Glutamatergic neuron (in vitro differentiated cells): ENCODE measurements around the gene ATP1A3. TPM values are rescaled to one million over a fixed set of nuclear protein-coding genes. Genes with fewer than 3 reads are reported as not detected.

Source experiments
- DNase-seq: peaks from one replicate; pipeline ENCODE4 v3.0.0; 2022
- H3K27ac Mint-ChIP-seq: one replicate; pipeline ENCODE4 v1.8.0; 2020; ENCODE audit warnings: mild to moderate bottlenecking, mixed read lengths, inconsistent platforms; ENCODE audit not compliant: unreplicated experiment
- H3K27me3 Mint-ChIP-seq: one replicate; pipeline ENCODE4 v1.8.0; 2020; ENCODE audit warnings: mild to moderate bottlenecking, moderate library complexity, mixed read lengths, inconsistent platforms; ENCODE audit not compliant: unreplicated experiment
- H3K36me3 Mint-ChIP-seq: one replicate; pipeline ENCODE4 v1.8.0; 2020; ENCODE audit warnings: mild to moderate bottlenecking, mixed read lengths, inconsistent platforms; ENCODE audit not compliant: unreplicated experiment
- H3K4me1 Mint-ChIP-seq: one replicate; pipeline ENCODE4 v1.8.0; 2020; ENCODE audit warnings: mild to moderate bottlenecking, low read depth, mixed read lengths, inconsistent platforms; ENCODE audit not compliant: unreplicated experiment
- H3K4me3 Mint-ChIP-seq: one replicate; pipeline ENCODE4 v1.8.0; 2020; ENCODE audit warnings: mild to moderate bottlenecking, mixed read lengths, inconsistent platforms; ENCODE audit not compliant: unreplicated experiment
- H3K9me3 Mint-ChIP-seq: one replicate; pipeline ENCODE4 v1.8.0; 2020; ENCODE audit warnings: mild to moderate bottlenecking, moderate library complexity, mixed read lengths, inconsistent platforms; ENCODE audit not compliant: unreplicated experiment
- CTCF ChIP-seq: fragments of 200-600 bp; sonication (generic); IDR thresholded peaks from one replicate; pipeline ENCODE4 v1.5.0; 2021; ENCODE audit not compliant: partially characterized antibody, unreplicated experiment
- total RNA-seq: library from RNA; stranded (reverse); fragmentation: NEBNext Ultra II Directional; extraction: Animal tissue kit (Norgen Biotek cat#: 25700); gene quantifications from one replicate; pipeline ENCODE4 v1.2.1, GENCODE V29; 2021; ENCODE audit not compliant: unreplicated experiment

The ATP1A3 gene
- total RNA-seq, 1 donor from 2014 or later = 650 TPM

GRCh38 chr19:41918653-41919244 lies 75.3 kb downstream of the ATP1A3 start:
- TF ChIP-seq CTCF = no peak
- H3K36me3 Mint-ChIP-seq = no peaks in the 10 kb centered on the region
- H3K4me1 Mint-ChIP-seq = peaks cover 12% of the 10 kb centered on the region
- no peak overlapping the region for H3K4me3 Mint-ChIP-seq
- no peak overlapping the region for H3K27ac Mint-ChIP-seq
- no peak for DNase-seq
- H3K9me3 Mint-ChIP-seq = peaks cover 10% of the 10 kb centered on the region
- H3K27me3 Mint-ChIP-seq = peaks cover 15% of the 10 kb centered on the region

GRCh38 chr19:41918095-41918494 lies 75.9 kb downstream of the ATP1A3 start:
- no peak for DNase-seq

GRCh38 chr19:41917676-41918075 lies 76.4 kb downstream of the ATP1A3 start:
- peak; percentile 46 for DNase-seq
- Mint-ChIP-seq H3K4me3 (no peak overlapping the region), H3K36me3 (no peaks in the 10 kb centered on the region), H3K4me1 (peaks cover 14% of the 10 kb centered on the region), H3K9me3 (peaks cover 8% of the 10 kb centered on the region), H3K27me3 (peaks cover 16% of the 10 kb centered on the region), H3K27ac (no peak overlapping the region)
- no peak for TF ChIP-seq CTCF

More at GRCh38 chr19:41918095-41918494, 75.9 kb downstream of the ATP1A3 start:
- no peaks in the 10 kb centered on the region for H3K36me3 Mint-ChIP-seq
- peaks cover 8% of the 10 kb centered on the region for H3K9me3 Mint-ChIP-seq
- H3K27ac Mint-ChIP-seq = no peak overlapping the region
- TF ChIP-seq CTCF = no peak
- peaks cover 14% of the 10 kb centered on the region for H3K4me1 Mint-ChIP-seq
- H3K27me3 Mint-ChIP-seq = peaks cover 17% of the 10 kb centered on the region
- no peak overlapping the region for H3K4me3 Mint-ChIP-seq

Other genes with a start within 250 kb of the ATP1A3 start
- gene CEACAM6, start 238.7 kb downstream of the ATP1A3 start, total RNA-seq = 0.20 TPM
- not detected for gene CEACAM3, start 197.6 kb downstream of the ATP1A3 start, total RNA-seq
- not detected for gene LYPD4, start 149.5 kb downstream of the ATP1A3 start, total RNA-seq
- gene DMRTC2, start 149.2 kb downstream of the ATP1A3 start, total RNA-seq = not detected
- 1,637 TPM for gene RPS19, start 134.0 kb downstream of the ATP1A3 start, total RNA-seq
- not detected for gene CD79A, start 117.0 kb downstream of the ATP1A3 start, total RNA-seq
- 78.7 TPM for gene ARHGEF1, start 111.0 kb downstream of the ATP1A3 start, total RNA-seq
- 1.6 TPM for gene ERFL, start 65.8 kb downstream of the ATP1A3 start, total RNA-seq
- gene RABAC1, start 34.9 kb downstream of the ATP1A3 start, total RNA-seq = 139 TPM
- 79.1 TPM for gene GRIK5, start 76.0 kb upstream of the ATP1A3 start, total RNA-seq
- 24.1 TPM for gene ZNF574, start 81.9 kb upstream of the ATP1A3 start, total RNA-seq
- gene POU2F2, start 138.2 kb upstream of the ATP1A3 start, total RNA-seq = 53.4 TPM
- gene DEDD2, start 223.4 kb upstream of the ATP1A3 start, total RNA-seq = 30.7 TPM
- gene ZNF526, start 226.1 kb upstream of the ATP1A3 start, total RNA-seq = 12.0 TPM
- 83.2 TPM for gene GSK3A, start 248.4 kb upstream of the ATP1A3 start, total RNA-seq